Vagina (tissue), 2 donors: ENCODE measurements around the gene WBP2. TPM values are rescaled to one million over a fixed set of nuclear protein-coding genes. Genes with fewer than 3 reads are reported as not detected.

Experiments used
- DNase-seq, 2 donors: peaks; one replicate each; pipeline ENCODE4 v3.0.0-alpha.2; 2017; ENCODE audit errors: extremely low spot score in 2 of 2
- H3K27ac ChIP-seq: fragments of 200-600 bp; sonication (generic); one replicate; pipeline ENCODE4 v1.5.1; 2019
- H3K27me3 ChIP-seq: fragments of 200-600 bp; sonication (generic); one replicate; pipeline ENCODE4 v1.5.1; 2019
- H3K36me3 ChIP-seq, 2 donors: fragments of 200-600 bp; sonication (generic); one replicate each; pipeline ENCODE4 v1.5.1; 2017 to 2019
- H3K4me1 ChIP-seq: fragments of 200-600 bp; sonication (generic); one replicate; pipeline ENCODE4 v1.5.1; 2019
- H3K4me3 ChIP-seq, 2 donors: fragments of 200-600 bp; sonication (generic); 1 replicate in 1 of 2; 2 replicates in 1 of 2; pipeline ENCODE4 v1.5.1; 2016 to 2019
- H3K9me3 ChIP-seq: fragments of 200-600 bp; sonication (generic); one replicate; pipeline ENCODE4 v1.5.1; 2019
- POLR2A ChIP-seq, 2 donors: fragments of 450-650 bp; IDR thresholded peaks; one replicate each; pipeline ENCODE4 v1.6.1; 2017; ENCODE audit warnings: antibody characterized with exemption in 2 of 2, mild to moderate bottlenecking in 2 of 2, moderate library complexity in 2 of 2
- POLR2AphosphoS5 ChIP-seq, 2 donors: sonication (generic); formaldehyde crosslinking; IDR thresholded peaks; one replicate each; pipeline ENCODE4 v1.9.0; 2017; ENCODE audit warnings: antibody characterized with exemption in 2 of 2, mild to moderate bottlenecking in 2 of 2, low read depth in 1 of 2; ENCODE audit not compliant: insufficient read depth in 1 of 2
- intact Hi-C: fragments of 100-400 bp; cut with DNase I; formaldehyde crosslinking; loops from one replicate; pipeline ENCODE4 v1.15.1; 2023
- total RNA-seq: library from RNA; depleted of rRNA; stranded (reverse); fragments of >200 nt; gene quantifications from one replicate; pipeline ENCODE4 v1.2.3, GENCODE V29; 2016
- TF ChIP-seq, protein P1 (sequence below), 3 experiments: fragments of 450-650 bp in 2 of 3; fragments of 200-600 bp in 1 of 3; sonication (generic) in 1 of 3; IDR thresholded peaks; one replicate each; pipeline ENCODE4 v1.5.1; 2017 to 2019; ENCODE audit warnings: antibody characterized with exemption in 3 of 3, mild to moderate bottlenecking in 2 of 3, moderate library complexity in 2 of 3

WBP2 gene
- total RNA-seq, 1 donor from 2014 or later = 54.3 TPM

DNA sequence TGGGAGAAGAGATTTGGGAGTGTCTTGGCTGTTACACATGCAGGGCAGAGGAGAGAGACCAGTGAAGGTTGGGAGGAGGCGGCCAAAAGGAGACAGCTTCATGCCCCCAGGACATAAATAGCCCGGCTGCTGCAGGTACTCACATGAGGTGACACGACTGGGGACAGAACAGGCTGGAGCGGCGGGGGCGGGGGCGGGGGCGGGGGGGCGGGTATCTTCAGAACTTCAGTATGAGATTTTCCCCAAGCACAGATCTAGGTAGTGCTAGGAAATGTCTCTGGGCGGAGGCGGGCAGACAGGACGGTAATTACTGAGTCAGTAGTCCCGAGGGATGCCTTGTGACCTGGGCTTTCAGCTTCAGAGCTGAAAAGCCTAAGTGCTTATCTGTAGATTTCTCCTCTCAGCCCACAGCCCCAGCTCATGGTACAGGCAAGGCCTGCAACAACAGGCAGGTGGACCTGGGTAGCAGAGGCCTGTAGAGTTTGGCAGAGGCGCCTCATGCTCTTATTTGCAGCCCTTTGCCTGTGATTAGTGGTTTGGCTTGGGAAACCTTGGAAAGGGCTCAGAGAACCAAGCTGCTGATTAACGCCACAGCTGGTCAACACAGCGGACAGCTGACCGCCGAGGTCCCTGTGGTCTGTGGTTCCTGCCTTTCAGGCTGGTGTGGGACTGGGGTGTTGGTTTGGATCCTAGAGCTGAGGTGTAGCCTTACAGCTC lies 46.1 kb downstream of the WBP2 start:
- no peaks in the 10 kb centered on the region for H3K27me3 ChIP-seq
- H3K9me3 ChIP-seq = no peaks in the 10 kb centered on the region
- TF ChIP-seq POLR2AphosphoS5 (IDR thresholded peaks at IDR 0.05; ENCODE audit: insufficient read depth in 1 of 2, low read depth in 1 of 2) = peak; percentile 53 to 79
- TF ChIP-seq, protein P1, sequence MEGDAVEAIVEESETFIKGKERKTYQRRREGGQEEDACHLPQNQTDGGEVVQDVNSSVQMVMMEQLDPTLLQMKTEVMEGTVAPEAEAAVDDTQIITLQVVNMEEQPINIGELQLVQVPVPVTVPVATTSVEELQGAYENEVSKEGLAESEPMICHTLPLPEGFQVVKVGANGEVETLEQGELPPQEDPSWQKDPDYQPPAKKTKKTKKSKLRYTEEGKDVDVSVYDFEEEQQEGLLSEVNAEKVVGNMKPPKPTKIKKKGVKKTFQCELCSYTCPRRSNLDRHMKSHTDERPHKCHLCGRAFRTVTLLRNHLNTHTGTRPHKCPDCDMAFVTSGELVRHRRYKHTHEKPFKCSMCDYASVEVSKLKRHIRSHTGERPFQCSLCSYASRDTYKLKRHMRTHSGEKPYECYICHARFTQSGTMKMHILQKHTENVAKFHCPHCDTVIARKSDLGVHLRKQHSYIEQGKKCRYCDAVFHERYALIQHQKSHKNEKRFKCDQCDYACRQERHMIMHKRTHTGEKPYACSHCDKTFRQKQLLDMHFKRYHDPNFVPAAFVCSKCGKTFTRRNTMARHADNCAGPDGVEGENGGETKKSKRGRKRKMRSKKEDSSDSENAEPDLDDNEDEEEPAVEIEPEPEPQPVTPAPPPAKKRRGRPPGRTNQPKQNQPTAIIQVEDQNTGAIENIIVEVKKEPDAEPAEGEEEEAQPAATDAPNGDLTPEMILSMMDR (IDR thresholded peaks at IDR 0.05) = no peak
- TF ChIP-seq POLR2A (IDR thresholded peaks at IDR 0.05) = no peak
- H3K27ac ChIP-seq = peak overlapping the region; percentile 88
- peak overlapping the region in 1 of 2 donors; percentile 2 for H3K4me3 ChIP-seq
- peaks cover 0 to 36% of the 10 kb centered on the region in 2 donors for H3K36me3 ChIP-seq
- H3K4me1 ChIP-seq = peaks cover 58% of the 10 kb centered on the region
- intact Hi-C loops = no loop called here
- DNase-seq = no peak

DNA sequence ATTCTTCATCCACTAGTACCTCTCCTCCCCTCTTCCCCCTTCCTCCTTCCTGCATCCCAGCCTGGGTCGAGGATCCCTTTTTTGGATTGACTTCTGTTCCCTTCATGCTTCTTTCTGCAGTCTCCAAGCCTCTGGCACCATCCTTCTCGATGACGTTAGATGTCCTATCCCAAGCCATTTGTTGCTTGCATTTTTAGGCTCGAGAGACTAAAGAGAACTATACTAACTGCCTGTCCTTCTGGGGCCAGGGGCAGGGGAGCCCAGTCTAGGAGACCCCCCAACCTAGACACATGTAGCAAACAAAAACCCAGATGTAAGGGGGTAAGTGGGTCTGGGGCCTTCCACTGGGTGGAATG lies 46.6 kb downstream of the WBP2 start:
- no peaks in the 10 kb centered on the region for H3K9me3 ChIP-seq
- H3K27me3 ChIP-seq = no peaks in the 10 kb centered on the region
- TF ChIP-seq, protein P1 (IDR thresholded peaks at IDR 0.05) = no peak
- TF ChIP-seq POLR2AphosphoS5 (IDR thresholded peaks at IDR 0.05; ENCODE audit: insufficient read depth in 1 of 2, low read depth in 1 of 2) (no peak), POLR2A (IDR thresholded peaks at IDR 0.05) (no peak)
- DNase-seq = no peak
- peaks cover 53% of the 10 kb centered on the region for H3K4me1 ChIP-seq
- no peak overlapping the region for H3K4me3 ChIP-seq
- H3K27ac ChIP-seq = peak overlapping the region; percentile 88
- peaks cover 0 to 31% of the 10 kb centered on the region in 2 donors for H3K36me3 ChIP-seq
- intact Hi-C loops = no loop called here

DNA sequence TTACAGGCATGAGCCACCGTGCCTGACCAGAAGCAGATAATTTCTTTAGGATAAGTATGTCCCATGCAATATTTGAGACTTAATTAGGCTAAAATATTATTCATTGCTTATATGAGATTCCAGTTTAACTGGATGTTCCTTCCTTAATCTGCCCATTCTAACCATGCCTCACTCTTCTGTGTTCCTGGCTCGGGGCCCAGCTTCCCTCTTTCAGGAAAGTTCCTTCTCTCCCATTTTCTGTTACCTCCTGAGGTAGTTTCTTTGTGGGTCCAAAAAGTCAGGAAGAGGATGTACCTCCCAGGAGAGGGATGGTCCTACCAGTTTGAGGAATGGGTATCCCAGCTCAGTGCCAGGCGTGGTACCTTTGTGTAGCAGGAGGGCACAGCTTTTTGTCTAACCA lies 47.3 kb downstream of the WBP2 start:
- Histone ChIP-seq H3K27ac (peak overlapping the region; percentile 88), H3K9me3 (no peaks in the 10 kb centered on the region), H3K4me3 (no peak overlapping the region), H3K4me1 (peaks cover 46% of the 10 kb centered on the region), H3K36me3 (peaks cover 0 to 24% of the 10 kb centered on the region in 2 donors), H3K27me3 (no peaks in the 10 kb centered on the region)
- intact Hi-C loops = no loop called here
- DNase-seq = no peak
- TF ChIP-seq, protein P1 (IDR thresholded peaks at IDR 0.05) = no peak
- peak in 1 of 2 donors; percentile 7 for TF ChIP-seq POLR2AphosphoS5 (IDR thresholded peaks at IDR 0.05; ENCODE audit: insufficient read depth in 1 of 2, low read depth in 1 of 2)

DNA sequence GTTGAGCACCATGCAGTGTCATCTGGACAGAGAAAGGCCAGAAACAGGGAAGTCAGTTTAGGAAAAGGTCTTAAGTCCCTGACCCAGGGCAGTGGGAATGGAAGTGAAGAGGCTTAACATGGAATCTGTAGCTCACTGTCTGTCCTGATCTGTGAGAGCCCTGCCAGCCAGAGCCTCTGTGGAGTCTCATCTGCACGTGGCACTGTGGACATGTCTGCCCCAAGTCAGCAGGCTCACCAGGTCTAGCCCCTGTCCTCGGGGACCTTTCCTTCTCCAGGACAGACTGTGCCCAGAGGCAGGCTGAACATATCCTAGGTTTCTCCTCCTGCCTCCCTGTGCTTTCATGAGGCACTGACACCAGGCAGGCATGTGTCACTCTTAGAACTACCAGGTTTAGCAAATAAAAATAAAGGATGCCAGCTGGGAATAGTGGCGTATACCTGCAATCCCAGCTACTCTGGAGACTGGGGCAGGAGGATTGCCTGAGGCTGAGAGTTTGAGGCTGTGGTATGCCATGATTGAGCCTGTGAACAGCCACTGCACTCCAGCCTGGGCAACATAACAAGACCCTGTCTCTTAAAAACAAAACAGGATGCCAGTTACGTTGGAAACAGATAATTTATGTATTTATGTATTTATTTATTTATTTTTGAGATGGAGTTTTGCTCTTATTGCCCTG lies 48.2 kb downstream of the WBP2 start:
- no peak for DNase-seq
- H3K4me1 ChIP-seq = peaks cover 37% of the 10 kb centered on the region
- peaks cover 0 to 15% of the 10 kb centered on the region in 2 donors for H3K36me3 ChIP-seq
- H3K27me3 ChIP-seq = no peaks in the 10 kb centered on the region
- TF ChIP-seq, protein P1 (IDR thresholded peaks at IDR 0.05) = no peak
- TF ChIP-seq POLR2AphosphoS5 (IDR thresholded peaks at IDR 0.05; ENCODE audit: insufficient read depth in 1 of 2, low read depth in 1 of 2) (no peak), POLR2A (IDR thresholded peaks at IDR 0.05) (no peak)
- H3K4me3 ChIP-seq = no peak overlapping the region
- intact Hi-C loops = no loop called here
- peak overlapping the region; percentile 88 for H3K27ac ChIP-seq
- no peaks in the 10 kb centered on the region for H3K9me3 ChIP-seq

DNA sequence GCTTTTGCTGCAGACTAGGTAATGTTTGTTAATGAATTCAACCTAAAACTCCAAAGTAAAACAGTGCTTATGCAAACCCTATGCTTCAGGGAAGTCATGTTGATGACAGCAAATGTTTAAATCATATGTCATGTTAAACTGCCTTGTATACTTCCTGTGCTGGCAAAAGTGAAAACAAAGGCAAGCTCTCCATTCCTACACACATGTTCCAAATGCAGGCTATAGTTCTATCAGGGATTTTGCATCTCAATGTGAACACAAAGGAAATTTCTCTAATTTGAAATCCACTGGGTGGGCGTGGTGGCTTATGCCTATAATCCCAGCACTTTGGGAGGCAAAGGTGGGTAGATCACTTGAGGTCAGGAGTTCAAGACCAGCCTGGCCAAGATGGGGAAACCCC lies 51.3 kb downstream of the WBP2 start:
- TF ChIP-seq POLR2AphosphoS5 (IDR thresholded peaks at IDR 0.05; ENCODE audit: insufficient read depth in 1 of 2, low read depth in 1 of 2) (no peak), POLR2A (IDR thresholded peaks at IDR 0.05) (no peak)
- TF ChIP-seq, protein P1 (IDR thresholded peaks at IDR 0.05) = no peak
- no peaks in the 10 kb centered on the region for H3K9me3 ChIP-seq
- H3K27me3 ChIP-seq = no peaks in the 10 kb centered on the region
- no peak for DNase-seq
- H3K27ac ChIP-seq = no peak overlapping the region
- intact Hi-C loops = no loop called here
- H3K36me3 ChIP-seq = peaks cover 0 to 7% of the 10 kb centered on the region in 2 donors
- no peak overlapping the region for H3K4me3 ChIP-seq
- peaks cover 18% of the 10 kb centered on the region for H3K4me1 ChIP-seq
